Fibroblast of skin of right quadriceps (primary cell): ENCODE measurements around the gene CCR5AS.
"Not testable (repeated sequence)": the region's sequence is repeated elsewhere in the genome, so short reads cannot be mapped to it uniquely, and the experiment has no call there.

Experiments
- DNase-seq: peaks from one replicate; pipeline ENCODE4 v3.0.0-alpha.2; 2013

CCR5AS gene

GRCh38 chr3:46353090-46353489 is 53.8 kb downstream of the CCR5AS start:
- no peak for DNase-seq

- no peak for DNase-seq
These were observed 55.2 kb downstream of the CCR5AS start for GRCh38 chr3:46351646-46352045.

- no peak for DNase-seq
These were observed 56.7 kb downstream of the CCR5AS start for GRCh38 chr3:46350262-46350565.

- DNase-seq: no peak
These were observed 57.2 kb downstream of the CCR5AS start for GRCh38 chr3:46349484-46350261.

- no peak for DNase-seq
These were observed 57.9 kb downstream of the CCR5AS start for GRCh38 chr3:46348823-46349482.

- no peak for DNase-seq
These were observed 62.4 kb downstream of the CCR5AS start for GRCh38 chr3:46344476-46344875.

- no peak for DNase-seq
These were observed 68.0 kb downstream of the CCR5AS start for GRCh38 chr3:46338840-46339239.

GRCh38 chr3:46337911-46338310 is 69.0 kb downstream of the CCR5AS start:
- DNase-seq: no peak

GRCh38 chr3:46335541-46335940 is 71.3 kb downstream of the CCR5AS start:
- no peak for DNase-seq

GRCh38 chr3:46334741-46335478 is 72.0 kb downstream of the CCR5AS start:
- DNase-seq: peak; percentile 4

GRCh38 chr3:46330676-46331075 is 76.2 kb downstream of the CCR5AS start:
- not testable (repeated sequence) for DNase-seq

- no peak for DNase-seq
These were observed 81.1 kb downstream of the CCR5AS start for GRCh38 chr3:46325645-46326300.

GRCh38 chr3:46324036-46324435 is 82.8 kb downstream of the CCR5AS start:
- no peak for DNase-seq

GRCh38 chr3:46321461-46322104 is 85.3 kb downstream of the CCR5AS start:
- DNase-seq: no peak

GRCh38 chr3:46318207-46318927 is 88.5 kb downstream of the CCR5AS start:
- DNase-seq: no peak

GRCh38 chr3:46316206-46316605 is 90.7 kb downstream of the CCR5AS start:
- DNase-seq: no peak

- no peak for DNase-seq
These were observed 92.3 kb downstream of the CCR5AS start for GRCh38 chr3:46314517-46314916.
